Measurements from ENCODE around the gene CISD3. TPM values are rescaled to one million over a fixed set of nuclear protein-coding genes. Genes with fewer than 3 reads are reported as not detected.
A peak's percentile ranks its signal among the peaks of the same experiment; 100 is the strongest.

CISD3 gene
- total and polyA plus RNA-seq, 2 of the 4 experiments (the other 2 are of a cell fraction): 1.3 to 14.1 TPM

- H3K27me3 ChIP-seq (ENCODE audit: control insufficient read depth, insufficient read depth, low read length): no peaks in the 10 kb centered on the region
- no TSS peak for BruUV-seq (replicated peaks)
- dilution Hi-C loops (cut with HindIII; ENCODE audit: low sequenced_read_pairs, unreplicated experiment): no loop called here
- H2BK120ac ChIP-seq (ENCODE audit: low read depth, low read length): no peak overlapping the region
- H3K14ac ChIP-seq (replicated peaks; ENCODE audit: low read depth, low read length): peak overlapping the region; percentile 49
- H3K9me3 ChIP-seq (ENCODE audit: control insufficient read depth, insufficient read depth, low read length): no peaks in the 10 kb centered on the region
- H2BK5ac ChIP-seq (ENCODE audit: low read depth, low read length, poor library complexity, severe bottlenecking): peak overlapping the region; percentile 55
- H3K4me2 ChIP-seq (ENCODE audit: low read depth, low read length): peak overlapping the region; percentile 91
- H4K20me1 ChIP-seq (ENCODE audit: insufficient read depth, low read length): peaks cover 11% of the 10 kb centered on the region
- peak overlapping the region; percentile 82 for H3K4me3 ChIP-seq (ENCODE audit: insufficient read depth, low read depth, low read length)
- ChIA-PET CTCF (interaction anchor here (0.6 to 1.1 kb wide), 3 partner anchors 11 to 55 kb away, joined by 3 read pairs; no protein-coding TSS in a partner anchor), POLR2A (ENCODE audit: unreplicated experiment) (no interaction called here)
- H3K9ac ChIP-seq (ENCODE audit: low read depth, low read length): peak overlapping the region; percentile 72
- ATAC-seq (ENCODE audit: low read depth): peak; percentile 27
- peak overlapping the region; percentile 97 for H2AFZ ChIP-seq (replicated peaks; ENCODE audit: low read length, poor library complexity)
- peak overlapping the region; percentile 68 for H4K91ac ChIP-seq (ENCODE audit: insufficient read depth, low read depth, low read length)
- peak overlapping the region; percentile 2; the same call in 1 of the 2 replicates for H3K23ac ChIP-seq (ENCODE audit: low read depth, low read length)
- no peaks in the 10 kb centered on the region for H3K9me1 ChIP-seq (ENCODE audit: insufficient read depth, low read length)
- H3K79me1 ChIP-seq (ENCODE audit: low read depth in 1 of 2, low read length in 2 of 2): peaks cover 8 to 43% of the 10 kb centered on the region in 2 experiments; a peak in 3 of 4 replicates
- 0% methylated on average over 4 of the region's 44 CpGs; no CpG with 5 or more reads in 1 of the 2 experiments for WGBS, 2 experiments (ENCODE audit: extremely low coverage in 2 of 2, insufficient read length in 1 of 2)
- in situ Hi-C loops (cut with MboI; ENCODE audit: low sequenced_read_pairs): no loop called here
- no peak overlapping the region for H3K18ac ChIP-seq (ENCODE audit: low read depth, low read length)
- peak overlapping the region; percentile 73 for H2AK5ac ChIP-seq (ENCODE audit: low read depth, low read length)
- peak overlapping the region; percentile 90 for H2AK9ac ChIP-seq (replicated peaks; ENCODE audit: low read depth, low read length, poor library complexity)
- peak overlapping the region; percentile 49 for H3K56ac ChIP-seq (ENCODE audit: extremely low read depth, insufficient read depth, low read length)
- H3K4ac ChIP-seq (ENCODE audit: low read depth, low read length): peak overlapping the region; percentile 82
- intact Hi-C loops (cut with micrococcal nuclease): loop anchor here (1.0 to 5.0 kb wide), 2 partner anchors 75 to 120 kb away; partner anchors contain the start of gene LASP1
- peaks cover 12% of the 10 kb centered on the region for H3K36me3 ChIP-seq (ENCODE audit: control insufficient read depth, insufficient read depth, low read length)
- peak overlapping the region; percentile 36; the same call in 1 of the 2 replicates for H4K5ac ChIP-seq (ENCODE audit: low read depth, low read length)
- no peak overlapping the region; the same call in 2 of the 3 replicates for H2BK15ac ChIP-seq (ENCODE audit: low read depth, low read length)
- H3K4me1 ChIP-seq (ENCODE audit: control insufficient read depth, insufficient read depth, low read length): peaks cover 1% of the 10 kb centered on the region; the same call in 1 of the 2 replicates
- peak overlapping the region; percentile 71 for H3K27ac ChIP-seq (ENCODE audit: insufficient read depth, low read length)
- DNase-seq: peak; percentile 84
- H4K8ac ChIP-seq (ENCODE audit: low read depth in 2 of 2, low read length in 2 of 2): peak overlapping the region; percentile 45 to 74
- no peak overlapping the region for H2BK20ac ChIP-seq (ENCODE audit: low read depth, low read length)
- TF ChIP-seq POLR2A (IDR thresholded peaks at IDR 0.05; ENCODE audit: low read depth, low read length) (peak; percentile 41; the same call in 1 of the 2 replicates), RFX5 (IDR thresholded peaks at IDR 0.05; ENCODE audit: low read depth, low read length) (no peak), MXI1 (IDR thresholded peaks at IDR 0.05; ENCODE audit: borderline replicate concordance, low read depth, low read length) (peak; percentile 12; the same call in 1 of the 2 replicates), CTCF (conservative IDR thresholded peaks at IDR 0.05; ENCODE audit: low read depth, low read length) (no peak), BHLHE40 (IDR thresholded peaks at IDR 0.05; ENCODE audit: low read depth, low read length) (no peak), CEBPB (IDR thresholded peaks at IDR 0.05; ENCODE audit: low read depth, low read length) (peak; percentile 89), RCOR1 (IDR thresholded peaks at IDR 0.05; ENCODE audit: insufficient replicate concordance, low read length) (no peak), NFE2L2 (IDR thresholded peaks at IDR 0.05; ENCODE audit: low read depth, low read length) (no peak), MAFK (IDR thresholded peaks at IDR 0.05; ENCODE audit: low read depth, low read length) (no peak), SMC3 (IDR thresholded peaks at IDR 0.05; ENCODE audit: low read depth, low read length) (no peak), MAZ (IDR thresholded peaks at IDR 0.05; ENCODE audit: borderline replicate concordance, low read depth, low read length) (no peak), USF2 (IDR thresholded peaks at IDR 0.05; ENCODE audit: low read depth, low read length) (no peak), ELK1 (IDR thresholded peaks at IDR 0.05; ENCODE audit: borderline replicate concordance, low read depth, low read length) (no peak), CHD1 (IDR thresholded peaks at IDR 0.05; ENCODE audit: low read depth, low read length) (no peak; the same call in 1 of the 2 replicates), FOS (IDR thresholded peaks at IDR 0.05; ENCODE audit: low read depth, low read length) (peak; percentile 85)
Observed at GRCh38 chr17:38751808-38752307, 21.7 kb downstream of the CISD3 start.
